Measurements from ENCODE around the gene PTPRB.

The PTPRB gene

DNA sequence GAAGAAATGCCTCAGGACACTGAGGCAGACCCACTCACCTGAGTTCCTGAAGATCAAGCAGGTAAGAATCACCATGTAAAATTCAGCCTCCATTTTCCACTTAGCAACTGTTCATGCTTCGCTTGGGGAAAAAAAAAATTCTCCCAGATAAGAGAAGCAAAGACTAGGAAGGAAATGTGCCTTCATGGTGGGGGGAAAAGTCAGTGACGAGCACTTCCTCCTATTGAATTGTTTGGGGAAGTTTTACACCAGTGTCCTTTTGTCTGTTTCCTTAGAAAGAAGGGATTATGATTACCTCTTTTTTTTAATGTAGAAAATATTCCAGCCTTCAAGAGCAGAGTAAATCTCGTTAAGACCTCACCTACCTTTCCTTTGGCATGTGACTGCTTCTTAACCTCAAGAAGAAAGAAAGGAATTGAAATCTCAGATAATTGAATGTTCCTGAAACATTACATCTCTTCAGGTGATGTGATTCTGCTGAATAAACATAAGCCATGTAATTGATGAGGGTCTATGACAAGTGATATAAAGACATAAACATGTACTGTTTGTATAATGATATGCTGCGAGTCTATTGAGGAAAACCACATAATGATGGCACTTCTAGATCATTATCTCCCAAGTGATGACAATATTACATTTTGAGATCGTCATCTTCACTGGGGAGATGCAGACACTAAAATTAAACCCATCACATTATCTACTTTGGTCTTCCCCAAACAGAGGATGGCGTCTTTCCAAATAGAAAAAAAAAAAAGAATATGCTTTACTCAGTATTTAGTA, at the start of gene PTPRB:
TSS of gene PTPRB (minus strand) at position 127 of the 783 bp plus-strand sequence. CDS start at position 93, 34 bp downstream.
- Histone ChIP-seq H3K4me1 (ENCODE audit: insufficient read depth, low read length) (no peaks in the 10 kb centered on the region), H3K27ac (ENCODE audit: low read length) (no peak within 1 kb of the TSS), H4K20me1 (ENCODE audit: insufficient read depth, low read length) (no peaks in the 10 kb centered on the region), H2AFZ (ENCODE audit: low read depth, low read length) (no peak within 1 kb of the TSS), H3K4me2 (ENCODE audit: insufficient read depth, low read length) (no peak within 1 kb of the TSS), H3K9ac (ENCODE audit: low read depth, low read length) (no peak within 1 kb of the TSS), H3K9me3 (ENCODE audit: insufficient read depth, low read length, severe bottlenecking) (no peaks in the 10 kb centered on the region), H3K27me3 (ENCODE audit: insufficient read depth, low read length, poor library complexity) (no peaks in the 10 kb centered on the region), H3K36me3 (ENCODE audit: insufficient read depth, low read length) (no peaks in the 10 kb centered on the region), H3K79me2 (ENCODE audit: insufficient read depth, low read length) (no peaks in the 10 kb centered on the region), H3K4me3 (ENCODE audit: low read depth in 1 of 2, low read length in 2 of 2) (no peak within 1 kb of the TSS)
- TF ChIP-seq CTCF (IDR thresholded peaks at IDR 0.05; ENCODE audit: borderline replicate concordance, extremely low read depth, low read length, poor library complexity, severe bottlenecking) (no peak), EZH2 (IDR thresholded peaks at IDR 0.05; ENCODE audit: borderline replicate concordance, low read depth, low read length, severe bottlenecking) (no peak)
- DNase-seq: no peak
- ATAC-seq (ENCODE audit: insufficient read depth, low read depth): no peak

GRCh38 chr12:70686907-70687306, 49.7 kb upstream of the PTPRB start:
- Histone ChIP-seq H3K36me3 (ENCODE audit: insufficient read depth, low read length) (no peaks in the 10 kb centered on the region), H2AFZ (ENCODE audit: low read depth, low read length) (no peak overlapping the region), H3K4me3 (ENCODE audit: low read depth in 1 of 2, low read length in 2 of 2) (no peak overlapping the region), H4K20me1 (ENCODE audit: insufficient read depth, low read length) (no peaks in the 10 kb centered on the region), H3K9me3 (ENCODE audit: insufficient read depth, low read length, severe bottlenecking) (no peaks in the 10 kb centered on the region), H3K4me1 (ENCODE audit: insufficient read depth, low read length) (no peaks in the 10 kb centered on the region), H3K79me2 (ENCODE audit: insufficient read depth, low read length) (no peaks in the 10 kb centered on the region), H3K4me2 (ENCODE audit: insufficient read depth, low read length) (no peak overlapping the region), H3K9ac (ENCODE audit: low read depth, low read length) (no peak overlapping the region), H3K27me3 (ENCODE audit: insufficient read depth, low read length, poor library complexity) (no peaks in the 10 kb centered on the region), H3K27ac (ENCODE audit: low read length) (no peak overlapping the region)
- DNase-seq (no peak), ATAC-seq (ENCODE audit: insufficient read depth, low read depth) (no peak)
- TF ChIP-seq EZH2 (IDR thresholded peaks at IDR 0.05; ENCODE audit: borderline replicate concordance, low read depth, low read length, severe bottlenecking): no peak
- TF ChIP-seq CTCF (IDR thresholded peaks at IDR 0.05; ENCODE audit: borderline replicate concordance, extremely low read depth, low read length, poor library complexity, severe bottlenecking): no peak

DNA sequence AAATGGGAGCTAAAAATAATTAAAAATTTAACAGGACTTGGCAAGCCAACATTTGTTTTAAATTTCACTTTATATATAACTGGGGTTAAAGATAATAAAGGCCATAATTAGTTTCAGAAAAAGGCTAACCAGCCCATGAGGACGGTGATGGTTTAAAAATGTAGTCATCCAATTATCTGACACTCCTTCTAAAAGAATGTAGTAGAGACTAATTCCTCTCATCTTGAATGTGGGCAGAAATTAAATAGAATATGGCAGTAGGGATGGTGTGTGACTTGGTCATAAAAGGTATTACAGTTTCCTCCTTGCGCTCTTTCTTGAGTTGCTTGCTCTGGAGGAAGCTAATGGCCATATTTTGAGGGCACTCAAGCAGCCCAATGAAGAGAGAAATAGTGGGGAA, 49.1 kb upstream of the PTPRB start:
- H4K20me1 ChIP-seq (ENCODE audit: insufficient read depth, low read length): no peaks in the 10 kb centered on the region
- no peaks in the 10 kb centered on the region for H3K4me1 ChIP-seq (ENCODE audit: insufficient read depth, low read length)
- H3K9ac ChIP-seq (ENCODE audit: low read depth, low read length): no peak overlapping the region
- TF ChIP-seq EZH2 (IDR thresholded peaks at IDR 0.05; ENCODE audit: borderline replicate concordance, low read depth, low read length, severe bottlenecking) (no peak), CTCF (IDR thresholded peaks at IDR 0.05; ENCODE audit: borderline replicate concordance, extremely low read depth, low read length, poor library complexity, severe bottlenecking) (no peak)
- no peaks in the 10 kb centered on the region for H3K79me2 ChIP-seq (ENCODE audit: insufficient read depth, low read length)
- H3K27me3 ChIP-seq (ENCODE audit: insufficient read depth, low read length, poor library complexity): no peaks in the 10 kb centered on the region
- DNase-seq: no peak
- ATAC-seq (ENCODE audit: insufficient read depth, low read depth): no peak
- H3K27ac ChIP-seq (ENCODE audit: low read length): no peak overlapping the region
- H3K4me3 ChIP-seq (ENCODE audit: low read depth in 1 of 2, low read length in 2 of 2): no peak overlapping the region
- no peaks in the 10 kb centered on the region for H3K9me3 ChIP-seq (ENCODE audit: insufficient read depth, low read length, severe bottlenecking)
- no peaks in the 10 kb centered on the region for H3K36me3 ChIP-seq (ENCODE audit: insufficient read depth, low read length)
- no peak overlapping the region for H2AFZ ChIP-seq (ENCODE audit: low read depth, low read length)
- H3K4me2 ChIP-seq (ENCODE audit: insufficient read depth, low read length): no peak overlapping the region

All from DND-41 (cell line).